AG04450 (cell line): ENCODE data around the gene FZD4. TPM values are rescaled to one million over a fixed set of nuclear protein-coding genes. Genes with fewer than 3 reads are reported as not detected.
"Not testable (repeated sequence)": the region's sequence is repeated elsewhere in the genome, so short reads cannot be mapped to it uniquely, and the experiment has no call there.

Experiments used
- CTCF ChIA-PET: fragments of 300-600, 350-600 bp; formaldehyde crosslinking; extraction: SDS; loops from one replicate; lab custom pipeline; 2022; ENCODE audit warnings: antibody characterized with exemption, inconsistent platforms; lab: Charles Lee
- POLR2A ChIA-PET: fragments of 350-600 bp; formaldehyde crosslinking; extraction: SDS; loops from one replicate; lab custom pipeline; 2021; ENCODE audit warnings: antibody characterized with exemption, inconsistent platforms; lab: Yijun Ruan, JAX
- DNase-seq: peaks from one replicate; pipeline ENCODE4 v3.0.0-alpha.2; 2011; ENCODE audit warnings: low read depth, low spot score
- H3K27ac ChIP-seq: one replicate; pipeline ENCODE4 v1.5.1; 2012; ENCODE audit warnings: low read depth, low read length, control low read depth
- H3K27me3 ChIP-seq: one replicate; pipeline ENCODE4 v1.6.0; 2012; ENCODE audit warnings: low read length; ENCODE audit not compliant: control insufficient read depth, insufficient read depth
- H3K4me3 ChIP-seq: 2 replicates; pipeline ENCODE4 v1.5.1; 2011; ENCODE audit warnings: mild to moderate bottlenecking, low read depth, low read length, control low read depth
- H3K9me3 ChIP-seq: 2 replicates; pipeline ENCODE4 v1.5.1; 2012; ENCODE audit warnings: low read length; ENCODE audit not compliant: control insufficient read depth, insufficient read depth
- CTCF ChIP-seq: IDR thresholded peaks from 2 replicates; pipeline ENCODE4 v1.5.1; 2011; ENCODE audit warnings: low read depth, low read length, control low read depth, inconsistent platforms
- polyA plus RNA-seq: library from polyadenylated mRNA; depleted of rRNA; stranded (reverse); fragments of >200 nt; gene quantifications from 2 replicates; pipeline ENCODE4 v1.2.3, GENCODE V29; 2011

Gene FZD4
- polyA plus RNA-seq, 1 experiment: 5.3 TPM

DNA sequence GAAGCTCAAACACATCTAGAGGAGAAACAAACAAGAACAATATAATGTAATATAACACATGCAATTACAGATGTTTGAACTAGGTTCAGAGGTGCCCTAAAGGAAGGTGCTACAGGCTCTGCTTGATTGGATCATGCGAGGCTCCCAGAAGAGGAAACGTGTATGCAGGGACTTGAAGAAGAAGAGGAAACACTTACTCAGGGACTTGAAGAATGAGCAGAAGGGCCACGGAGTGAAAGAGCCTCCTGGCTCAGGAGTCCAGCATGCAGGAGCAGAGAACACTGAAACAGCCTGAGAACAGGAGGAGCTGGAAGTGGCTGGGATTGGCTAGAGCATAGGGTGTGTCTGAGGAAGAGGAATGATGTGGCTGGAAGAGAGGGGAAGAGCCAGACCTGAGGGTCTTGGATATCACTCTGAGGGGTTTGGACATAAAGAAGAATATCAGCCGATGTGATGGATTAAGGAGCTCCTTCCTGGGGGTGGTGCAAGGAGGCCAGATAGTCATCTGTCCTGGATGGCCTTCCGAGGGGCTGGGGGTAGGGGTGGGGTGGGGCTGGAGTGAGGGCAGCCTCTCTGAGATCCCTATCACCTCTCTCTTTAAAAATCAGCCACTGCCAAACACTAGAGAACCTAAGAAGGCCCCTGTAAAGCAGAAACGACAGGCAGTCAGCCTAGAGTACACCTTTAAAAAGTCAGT is 16.8 kb downstream of the FZD4 start:
- H3K4me3 ChIP-seq: no peak overlapping the region
- ChIA-PET POLR2A (interaction anchor here (1.4 kb wide), 1 partner anchor 17 kb away, joined by 6 read pairs; the partner anchor contains the start of gene FZD4), CTCF (interaction anchor here (0.6 to 5.9 kb wide), 45 partner anchors 8 to 486 kb away, joined by 3 to 172 read pairs (median 5); partner anchors contain the start of genes FZD4 and TMEM135)
- H3K9me3 ChIP-seq: no peaks in the 10 kb centered on the region
- H3K27ac ChIP-seq: no peak overlapping the region
- no peak for DNase-seq
- no peaks in the 10 kb centered on the region for H3K27me3 ChIP-seq
- TF ChIP-seq CTCF: no peak

DNA sequence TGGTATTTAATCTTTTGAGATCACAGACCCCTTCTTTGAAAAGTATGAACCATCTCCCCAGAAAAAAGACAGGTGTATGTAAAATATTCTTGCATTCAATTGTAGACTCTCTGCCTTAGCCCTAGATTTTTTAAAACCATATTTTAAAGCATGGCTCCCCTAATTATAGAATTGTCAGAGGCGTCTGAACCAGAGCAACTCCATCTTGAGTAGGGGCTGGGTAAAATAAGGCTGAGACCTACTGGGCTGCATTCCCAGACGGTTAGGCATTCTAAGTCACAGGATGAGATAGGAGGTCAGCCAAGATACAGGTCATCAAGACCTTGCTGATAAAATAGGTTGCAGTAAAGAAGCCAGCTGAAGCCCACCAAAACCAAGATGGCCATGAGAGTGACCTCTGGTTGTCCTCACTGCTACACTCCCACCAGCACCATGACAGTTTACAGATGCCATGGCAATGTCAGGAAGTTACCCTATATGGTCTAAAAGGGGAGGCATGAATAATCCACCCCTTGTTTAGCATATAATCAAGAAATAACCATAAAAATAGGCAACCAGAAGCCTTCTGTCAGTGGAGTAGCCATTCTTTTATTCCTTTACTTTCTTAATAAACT is 17.9 kb downstream of the FZD4 start:
- H3K9me3 ChIP-seq, H3K4me3 ChIP-seq, POLR2A ChIA-PET, H3K27ac ChIP-seq, H3K27me3 ChIP-seq, DNase-seq: not testable (repeated sequence)
- CTCF ChIA-PET: interaction anchor here (0.7 to 5.9 kb wide), 8 partner anchors 10 to 357 kb away, joined by 3 to 172 read pairs (median 7); partner anchors contain the start of gene FZD4

GRCh38 chr11:86934926-86935579 is 20.1 kb downstream of the FZD4 start:
- DNase-seq: no peak
- Histone ChIP-seq H3K27me3 (no peaks in the 10 kb centered on the region), H3K4me3 (no peak overlapping the region), H3K9me3 (no peaks in the 10 kb centered on the region), H3K27ac (no peak overlapping the region)
- no peak for TF ChIP-seq CTCF
- POLR2A ChIA-PET: interaction anchor here (0.6 to 0.9 kb wide), 3 partner anchors 10 to 171 kb away, joined by 3 read pairs; no protein-coding TSS in a partner anchor
- CTCF ChIA-PET: interaction anchor here (0.6 to 2.0 kb wide), 11 partner anchors 10 to 486 kb away, joined by 3 to 23 read pairs (median 4); partner anchors contain the start of gene FZD4

DNA sequence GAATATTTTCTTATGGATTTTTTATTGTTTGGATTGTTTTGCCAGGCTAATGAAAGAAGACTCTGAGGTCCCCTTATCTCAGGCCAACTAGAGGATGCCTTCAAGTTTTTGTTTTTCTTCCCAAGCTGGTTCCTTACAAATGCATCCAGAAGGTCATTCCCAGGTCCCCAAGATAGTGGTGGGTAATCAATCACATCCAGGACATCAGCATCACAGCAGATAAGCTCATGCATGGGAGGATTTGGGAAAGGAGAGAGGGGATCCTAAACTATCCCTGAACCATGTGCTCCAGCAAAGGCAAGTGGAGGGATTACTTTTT is 20.7 kb downstream of the FZD4 start:
- Histone ChIP-seq H3K4me3 (no peak overlapping the region), H3K9me3 (no peaks in the 10 kb centered on the region), H3K27me3 (no peaks in the 10 kb centered on the region), H3K27ac (no peak overlapping the region)
- ChIA-PET CTCF (interaction anchor here (0.6 to 2.0 kb wide), 11 partner anchors 10 to 487 kb away, joined by 3 to 23 read pairs (median 4); partner anchors contain the start of gene FZD4), POLR2A (interaction anchor here (0.6 to 0.9 kb wide), 3 partner anchors 9 to 171 kb away, joined by 3 read pairs; no protein-coding TSS in a partner anchor)
- no peak for DNase-seq
- no peak for TF ChIP-seq CTCF

- no peak for DNase-seq
- ChIA-PET CTCF (interaction anchor here (0.6 to 2.0 kb wide), 10 partner anchors 9 to 487 kb away, joined by 3 to 23 read pairs (median 4); partner anchors contain the start of gene FZD4), POLR2A (no interaction called here)
- H3K9me3 ChIP-seq: no peaks in the 10 kb centered on the region
- no peak for TF ChIP-seq CTCF
- no peak overlapping the region for H3K27ac ChIP-seq
- no peak overlapping the region for H3K4me3 ChIP-seq
- no peaks in the 10 kb centered on the region for H3K27me3 ChIP-seq
Observed at GRCh38 chr11:86933891-86934581, 21.2 kb downstream of the FZD4 start.
